CD4-positive, alpha-beta T cell (primary cell): Measurements from ENCODE around the gene RUNX1. TPM values are rescaled to one million over a fixed set of nuclear protein-coding genes. Genes with fewer than 3 reads are reported as not detected.

Experiments
- ATAC-seq: fragments of 200-7000 bp; cut with Tn5 transposase; one replicate; pipeline ENCODE4 v1.10.0; 2022; ENCODE audit warnings: mild to moderate bottlenecking; ENCODE audit not compliant: poor library complexity
- CTCF ChIA-PET: fragments of 350-600 bp; sonication (Branson Sonifier 250); formaldehyde crosslinking; loops from one replicate; lab custom pipeline; 2021; ENCODE audit warnings: antibody characterized with exemption, inconsistent platforms; lab: Charles Lee
- POLR2A ChIA-PET: fragments of 350-600 bp; sonication (Branson Sonifier 250); formaldehyde crosslinking; loops from one replicate; lab custom pipeline; 2021; ENCODE audit warnings: antibody characterized with exemption, inconsistent platforms; lab: Charles Lee
- DNase-seq, 14 experiments: peaks; one replicate each; pipeline ENCODE4 v3.0.0-alpha.2; 2013 to 2020; ENCODE audit warnings: mixed read lengths in 2 of 14
- H3K27ac ChIP-seq, 2 donors: one replicate each; pipeline versions ENCODE4 v1.5.1 to v1.7.0; 2013; ENCODE audit warnings: low read length in 2 of 2, low read depth in 1 of 2, mild to moderate bottlenecking in 1 of 2
- H3K27me3 ChIP-seq, 2 experiments: 1 replicate in 1 of 2; 2 replicates in 1 of 2; pipeline versions ENCODE4 v1.6.1 to v1.7.0; 2013; ENCODE audit warnings: low read length in 2 of 2, control low read depth in 1 of 2, mild to moderate bottlenecking in 1 of 2, moderate library complexity in 1 of 2; ENCODE audit not compliant: insufficient read depth in 2 of 2, control insufficient read depth in 1 of 2
- H3K36me3 ChIP-seq: one replicate; pipeline ENCODE4 v1.6.1; 2013; ENCODE audit warnings: low read length, control low read depth; ENCODE audit not compliant: insufficient read depth
- H3K4me1 ChIP-seq: one replicate; pipeline ENCODE4 v1.6.1; 2013; ENCODE audit warnings: low read length, control low read depth; ENCODE audit not compliant: insufficient read depth
- H3K4me3 ChIP-seq: one replicate; pipeline ENCODE4 v1.5.1; 2013; ENCODE audit warnings: mild to moderate bottlenecking, low read length, moderate library complexity
- H3K9me3 ChIP-seq, 2 experiments: 1 replicate in 1 of 2; 2 replicates in 1 of 2; pipeline versions ENCODE4 v1.6.1 to v1.7.0; 2013; ENCODE audit warnings: low read length in 2 of 2, mild to moderate bottlenecking in 2 of 2, control low read depth in 1 of 2, moderate library complexity in 1 of 2; ENCODE audit not compliant: control insufficient read depth in 1 of 2, insufficient read depth in 1 of 2
- H3K27ac Mint-ChIP-seq: one replicate; pipeline ENCODE4 v1.8.0; 2020; ENCODE audit warnings: mixed read lengths
- H3K27me3 Mint-ChIP-seq: one replicate; pipeline ENCODE4 v1.8.0; 2021; ENCODE audit warnings: mixed read lengths
- H3K36me3 Mint-ChIP-seq: one replicate; pipeline ENCODE4 v1.8.0; 2021; ENCODE audit warnings: low read depth, mixed read lengths
- H3K4me1 Mint-ChIP-seq: one replicate; pipeline ENCODE4 v1.8.0; 2021; ENCODE audit warnings: low read depth, mixed read lengths
- H3K4me3 Mint-ChIP-seq: one replicate; pipeline ENCODE4 v1.8.0; 2020; ENCODE audit warnings: mild to moderate bottlenecking, mixed read lengths
- H3K9me3 Mint-ChIP-seq: one replicate; pipeline ENCODE4 v1.8.0; 2020; ENCODE audit warnings: mixed read lengths
- CTCF ChIP-seq: fragments of 200-600 bp; IDR thresholded peaks from one replicate; pipeline ENCODE4 v1.8.0; 2022; ENCODE audit warnings: antibody characterized with exemption, mild to moderate bottlenecking
- intact Hi-C, 2 experiments: fragments of 100-400 bp; cut with DNase I in 1 of 2; cut with micrococcal nuclease in 1 of 2; formaldehyde crosslinking; loops; one replicate each; pipeline versions ENCODE4 v1.15.1 to v1.9.0; 2023 to 2025; cut with DNase I, micrococcal nuclease
- total RNA-seq, 174 experiments: library from RNA in 2 of 174; stranded (reverse) in 2 of 174; gene quantifications; one replicate each; pipeline ENCODE4 v1.2.3 and lab custom pipeline; 2021 to 2026

The RUNX1 gene
- total RNA-seq, 2 experiments from 2014 or later: 71.7 to 74.3 TPM

GRCh38 chr21:35043549-35043948 lies 5.6 kb downstream of the RUNX1 start:
- Histone ChIP-seq H3K9me3 (no peaks in the 10 kb centered on the region), H3K36me3 (peaks cover 25% of the 10 kb centered on the region), H3K27ac (peak overlapping the region; percentile 74 to 93), H3K4me1 (peaks cover 72% of the 10 kb centered on the region), H3K27me3 (no peaks in the 10 kb centered on the region), H3K4me3 (no peak overlapping the region)
- Mint-ChIP-seq H3K4me3 (peak overlapping the region; percentile 96), H3K36me3 (peaks cover 93% of the 10 kb centered on the region), H3K4me1 (peaks cover 91% of the 10 kb centered on the region), H3K27me3 (no peaks in the 10 kb centered on the region), H3K9me3 (no peaks in the 10 kb centered on the region), H3K27ac (peak overlapping the region; percentile 97)
- intact Hi-C loops: no loop called here
- POLR2A ChIA-PET: interaction anchor here (0.8 to 11.6 kb wide), 11 partner anchors 11 to 219 kb away, joined by 3 to 227 read pairs (median 5); no protein-coding TSS in a partner anchor
- CTCF ChIA-PET: interaction anchor here (1.1 to 1.9 kb wide), 5 partner anchors 8 to 154 kb away, joined by 3 to 5 read pairs (median 4); no protein-coding TSS in a partner anchor
- DNase-seq: peak in 4 of 14 experiments; percentile 56 to 74 (median 62)
- peak; percentile 12 for ATAC-seq
- no peak for TF ChIP-seq CTCF

GRCh38 chr21:35042836-35043235 lies 6.3 kb downstream of the RUNX1 start:
- no peak for DNase-seq
- Histone ChIP-seq H3K4me3 (no peak overlapping the region), H3K27me3 (no peaks in the 10 kb centered on the region), H3K9me3 (no peaks in the 10 kb centered on the region), H3K27ac (peak overlapping the region; percentile 46 to 93), H3K36me3 (peaks cover 25% of the 10 kb centered on the region), H3K4me1 (peaks cover 79% of the 10 kb centered on the region)
- peak overlapping the region; percentile 97 for H3K27ac Mint-ChIP-seq
- H3K27me3 Mint-ChIP-seq: no peaks in the 10 kb centered on the region
- H3K4me3 Mint-ChIP-seq: peak overlapping the region; percentile 96
- no peak for TF ChIP-seq CTCF
- peaks cover 96% of the 10 kb centered on the region for H3K4me1 Mint-ChIP-seq
- no peaks in the 10 kb centered on the region for H3K9me3 Mint-ChIP-seq
- H3K36me3 Mint-ChIP-seq: peaks cover 92% of the 10 kb centered on the region
- ATAC-seq: no peak
- intact Hi-C loops: no loop called here
- ChIA-PET POLR2A (interaction anchor here (0.8 to 11.6 kb wide), 10 partner anchors 10 to 194 kb away, joined by 3 to 227 read pairs (median 4); no protein-coding TSS in a partner anchor), CTCF (interaction anchor here (1.1 to 1.9 kb wide), 5 partner anchors 9 to 153 kb away, joined by 3 to 5 read pairs (median 4); no protein-coding TSS in a partner anchor)

GRCh38 chr21:35041881-35042280 lies 7.2 kb downstream of the RUNX1 start:
- H3K36me3 ChIP-seq: peaks cover 29% of the 10 kb centered on the region
- DNase-seq (no peak), ATAC-seq (no peak)
- peak overlapping the region; percentile 46 to 93 for H3K27ac ChIP-seq
- no peaks in the 10 kb centered on the region for H3K27me3 ChIP-seq
- TF ChIP-seq CTCF: no peak
- no peaks in the 10 kb centered on the region for H3K9me3 ChIP-seq
- H3K27ac Mint-ChIP-seq: peak overlapping the region; percentile 97
- peak overlapping the region; percentile 96 for H3K4me3 Mint-ChIP-seq
- no peaks in the 10 kb centered on the region for H3K27me3 Mint-ChIP-seq
- CTCF ChIA-PET: interaction anchor here (1.9 kb wide), 1 partner anchor 15 kb away, joined by 4 read pairs; no protein-coding TSS in a partner anchor
- intact Hi-C loops: no loop called here
- peaks cover 91% of the 10 kb centered on the region for H3K36me3 Mint-ChIP-seq
- peaks cover 96% of the 10 kb centered on the region for H3K4me1 Mint-ChIP-seq
- no peaks in the 10 kb centered on the region for H3K9me3 Mint-ChIP-seq
- peak overlapping the region; percentile 22 for H3K4me3 ChIP-seq
- H3K4me1 ChIP-seq: peaks cover 88% of the 10 kb centered on the region
- POLR2A ChIA-PET: interaction anchor here (1.2 to 11.6 kb wide), 4 partner anchors 17 to 152 kb away, joined by 3 to 227 read pairs (median 8); no protein-coding TSS in a partner anchor
